ENCODE data around the gene TSEN34.

DNA sequence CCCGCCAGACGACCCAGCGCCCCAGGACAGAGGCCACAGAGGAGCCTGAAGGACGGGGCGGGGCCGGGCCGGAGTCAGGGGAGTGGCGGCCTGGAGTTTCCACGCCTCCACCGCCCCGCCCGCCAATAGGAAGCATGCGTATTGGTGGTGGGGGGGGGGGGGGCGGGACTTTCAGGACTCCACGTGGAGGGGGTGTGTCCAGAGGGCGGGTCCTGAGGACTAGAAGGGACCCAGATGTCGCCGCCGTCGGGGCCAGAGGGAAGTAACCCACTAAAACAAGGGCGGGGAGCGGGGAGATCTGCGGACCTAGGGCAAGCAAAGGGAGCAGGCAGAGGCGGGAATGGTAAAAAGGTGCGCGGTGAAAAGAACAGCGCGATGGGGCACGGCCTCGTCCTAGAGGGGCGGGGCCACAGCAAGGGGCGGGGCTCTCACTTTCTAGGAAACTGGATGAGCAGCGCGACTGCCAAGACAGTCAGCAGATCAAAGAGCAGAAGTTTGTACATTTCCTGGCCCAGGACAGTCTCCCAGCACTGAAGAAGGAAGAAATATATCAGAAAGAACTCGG, 28.8 kb upstream of the TSEN34 start:
- TF ChIP-seq, protein P1, sequence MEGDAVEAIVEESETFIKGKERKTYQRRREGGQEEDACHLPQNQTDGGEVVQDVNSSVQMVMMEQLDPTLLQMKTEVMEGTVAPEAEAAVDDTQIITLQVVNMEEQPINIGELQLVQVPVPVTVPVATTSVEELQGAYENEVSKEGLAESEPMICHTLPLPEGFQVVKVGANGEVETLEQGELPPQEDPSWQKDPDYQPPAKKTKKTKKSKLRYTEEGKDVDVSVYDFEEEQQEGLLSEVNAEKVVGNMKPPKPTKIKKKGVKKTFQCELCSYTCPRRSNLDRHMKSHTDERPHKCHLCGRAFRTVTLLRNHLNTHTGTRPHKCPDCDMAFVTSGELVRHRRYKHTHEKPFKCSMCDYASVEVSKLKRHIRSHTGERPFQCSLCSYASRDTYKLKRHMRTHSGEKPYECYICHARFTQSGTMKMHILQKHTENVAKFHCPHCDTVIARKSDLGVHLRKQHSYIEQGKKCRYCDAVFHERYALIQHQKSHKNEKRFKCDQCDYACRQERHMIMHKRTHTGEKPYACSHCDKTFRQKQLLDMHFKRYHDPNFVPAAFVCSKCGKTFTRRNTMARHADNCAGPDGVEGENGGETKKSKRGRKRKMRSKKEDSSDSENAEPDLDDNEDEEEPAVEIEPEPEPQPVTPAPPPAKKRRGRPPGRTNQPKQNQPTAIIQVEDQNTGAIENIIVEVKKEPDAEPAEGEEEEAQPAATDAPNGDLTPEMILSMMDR (IDR thresholded peaks at IDR 0.05): no peak
- TF ChIP-seq POLR2AphosphoS5 (IDR thresholded peaks at IDR 0.05; ENCODE audit: low read depth, low read length) (peak; percentile 61; the same call in 1 of the 2 replicates), SIN3A (IDR thresholded peaks at IDR 0.05; ENCODE audit: borderline replicate concordance, insufficient read depth, low read depth, low read length) (0 out of 2 replicates have a peak, but pooled peaks have one; percentile 61)
